IMR-90 (cell line): ENCODE data around the gene MIS18A. TPM values are rescaled to one million over a fixed set of nuclear protein-coding genes. Genes with fewer than 3 reads are reported as not detected.

Experiments used
- ATAC-seq: fragments of 200-7000 bp; cut with Tn5 transposase; 2 replicates; pipeline ENCODE4 v1.9.1; 2020; ENCODE audit warnings: low read depth, mild to moderate bottlenecking, moderate library complexity
- BruUV-seq: library from RNA; stranded (reverse); fragments of 400-500 nt; replicated peaks from 2 replicates; lab custom pipeline; 2021; lab: Mats Ljungman, UMichigan
- CTCF ChIA-PET: fragments of 300-600 bp; formaldehyde crosslinking; extraction: SDS; loops from one replicate; lab custom pipeline; 2021; ENCODE audit warnings: antibody characterized with exemption; lab: Yijun Ruan, JAX
- POLR2A ChIA-PET: fragments of 300-600 bp; sonication (Branson Sonifier 250); formaldehyde crosslinking; loops from one replicate; lab custom pipeline; 2022; ENCODE audit warnings: antibody characterized with exemption; ENCODE audit not compliant: unreplicated experiment; lab: Charles Lee
- DNase-seq: peaks from one replicate; pipeline ENCODE4 v3.0.0; 2013
- H2AFZ ChIP-seq: replicated peaks from 2 replicates; pipeline ENCODE3; 2013; ENCODE audit warnings: low read length, mild to moderate bottlenecking; ENCODE audit not compliant: poor library complexity
- H2AK5ac ChIP-seq: 2 replicates; pipeline ENCODE4 v1.6.1; 2013; ENCODE audit warnings: low read depth, low read length, inconsistent platforms
- H2AK9ac ChIP-seq: replicated peaks from 2 replicates; pipeline ENCODE3; 2013; ENCODE audit warnings: mild to moderate bottlenecking, low read depth, low read length, moderate library complexity; ENCODE audit not compliant: poor library complexity
- H2BK120ac ChIP-seq: 2 replicates; pipeline ENCODE4 v1.6.1; 2013; ENCODE audit warnings: low read depth, low read length, inconsistent platforms
- H2BK15ac ChIP-seq: 3 replicates; pipeline ENCODE4 v1.6.1; 2013; ENCODE audit warnings: low read depth, low read length, inconsistent platforms
- H2BK20ac ChIP-seq: 2 replicates; pipeline ENCODE4 v1.6.1; 2013; ENCODE audit warnings: low read depth, mild to moderate bottlenecking, inconsistent platforms, low read length, moderate library complexity
- H2BK5ac ChIP-seq: 2 replicates; pipeline ENCODE4 v1.6.1; 2013; ENCODE audit warnings: mild to moderate bottlenecking, low read depth, low read length, inconsistent platforms; ENCODE audit not compliant: poor library complexity, severe bottlenecking
- H3K14ac ChIP-seq: replicated peaks from 2 replicates; pipeline ENCODE4 v1.6.1; 2013; ENCODE audit warnings: low read depth, low read length, inconsistent platforms
- H3K18ac ChIP-seq: 2 replicates; pipeline ENCODE4 v1.6.1; 2013; ENCODE audit warnings: low read depth, low read length, control low read depth
- H3K23ac ChIP-seq: 2 replicates; pipeline ENCODE4 v1.6.1; 2013; ENCODE audit warnings: low read depth, low read length, inconsistent platforms
- H3K27ac ChIP-seq: 2 replicates; pipeline ENCODE4 v1.5.1; 2013; ENCODE audit warnings: mild to moderate bottlenecking, control low read depth, low read length; ENCODE audit not compliant: insufficient read depth
- H3K27me3 ChIP-seq: 2 replicates; pipeline ENCODE4 v1.6.1; 2013; ENCODE audit warnings: low read length; ENCODE audit not compliant: control insufficient read depth, insufficient read depth
- H3K36me3 ChIP-seq: 2 replicates; pipeline ENCODE4 v1.6.1; 2013; ENCODE audit warnings: low read length, mixed read lengths; ENCODE audit not compliant: control insufficient read depth, insufficient read depth
- H3K4ac ChIP-seq: 2 replicates; pipeline ENCODE4 v1.6.1; 2013; ENCODE audit warnings: low read depth, low read length, inconsistent platforms
- H3K4me1 ChIP-seq: 2 replicates; pipeline ENCODE4 v1.6.1; 2013; ENCODE audit warnings: low read length, mixed read lengths; ENCODE audit not compliant: control insufficient read depth, insufficient read depth
- H3K4me2 ChIP-seq: 2 replicates; pipeline ENCODE4 v1.6.1; 2013; ENCODE audit warnings: low read depth, mild to moderate bottlenecking, control low read depth, low read length, moderate library complexity
- H3K4me3 ChIP-seq: 2 replicates; pipeline ENCODE4 v1.5.1; 2013; ENCODE audit warnings: low read depth, mild to moderate bottlenecking, control low read depth, low read length, moderate library complexity; ENCODE audit not compliant: insufficient read depth
- H3K56ac ChIP-seq: 2 replicates; pipeline ENCODE4 v1.6.1; 2013; ENCODE audit warnings: low read length, inconsistent platforms; ENCODE audit not compliant: insufficient read depth; ENCODE audit errors: extremely low read depth
- H3K79me1 ChIP-seq, 2 experiments: 2 replicates each; pipeline ENCODE4 v1.6.1; 2013; ENCODE audit warnings: low read length in 2 of 2, inconsistent platforms in 1 of 2, low read depth in 1 of 2
- H3K9ac ChIP-seq: 2 replicates; pipeline ENCODE4 v1.6.1; 2013; ENCODE audit warnings: low read depth, low read length, control low read depth
- H3K9me1 ChIP-seq: 2 replicates; pipeline ENCODE4 v1.6.1; 2013; ENCODE audit warnings: low read length, inconsistent platforms; ENCODE audit not compliant: insufficient read depth
- H3K9me3 ChIP-seq: 2 replicates; pipeline ENCODE4 v1.6.1; 2013; ENCODE audit warnings: low read length; ENCODE audit not compliant: control insufficient read depth, insufficient read depth
- H4K20me1 ChIP-seq: 2 replicates; pipeline ENCODE4 v1.6.1; 2013; ENCODE audit warnings: low read length, inconsistent platforms; ENCODE audit not compliant: insufficient read depth
- H4K5ac ChIP-seq: 2 replicates; pipeline ENCODE4 v1.6.1; 2013; ENCODE audit warnings: mild to moderate bottlenecking, low read depth, low read length, control low read depth
- H4K8ac ChIP-seq, 2 experiments: 2 replicates each; pipeline ENCODE4 v1.6.1; 2013; ENCODE audit warnings: low read depth in 2 of 2, low read length in 2 of 2, control low read depth in 1 of 2, inconsistent platforms in 1 of 2
- H4K91ac ChIP-seq: 2 replicates; pipeline ENCODE4 v1.6.1; 2013; ENCODE audit warnings: low read depth, low read length, inconsistent platforms; ENCODE audit not compliant: insufficient read depth
- CHD1 ChIP-seq: IDR thresholded peaks from 2 replicates; pipeline ENCODE4 v1.6.1; 2012; ENCODE audit warnings: low read depth, low read length, improper control_type of control experiment
- CTCF ChIP-seq: conservative IDR thresholded peaks from 2 replicates; pipeline ENCODE4 v1.5.1; 2012; ENCODE audit warnings: mild to moderate bottlenecking, low read depth, low read length, improper control_type of control experiment
- FOS ChIP-seq: fragments of 150-350 bp; IDR thresholded peaks from 2 replicates; pipeline ENCODE4 v1.6.1; 2016; ENCODE audit warnings: low read depth, low read length
- MAFK ChIP-seq: IDR thresholded peaks from 2 replicates; pipeline ENCODE4 v1.6.1; 2012; ENCODE audit warnings: low read depth, low read length, improper control_type of control experiment
- dilution Hi-C: fragments of 300-500 bp; cut with HindIII; formaldehyde crosslinking; loops from one replicate; pipeline ENCODE4 v1.14.3; 2018; ENCODE audit warnings: low sequenced_read_pairs; ENCODE audit not compliant: unreplicated experiment
- in situ Hi-C: fragments of 300-500 bp; cut with MboI; formaldehyde crosslinking; loops from 3 replicates; pipeline ENCODE4 v1.14.3; 2019; ENCODE audit warnings: low sequenced_read_pairs, inconsistent platforms, mixed read lengths
- intact Hi-C: fragments of 100-400 bp; cut with micrococcal nuclease; formaldehyde crosslinking; loops from 2 replicates; pipeline ENCODE4 v1.10.0; 2022
- polyA plus RNA-seq, 3 experiments: library from polyadenylated mRNA; depleted of rRNA; stranded (reverse); fragments of >200 nt; gene quantifications; 2 replicates each; pipeline ENCODE4 v1.2.3, GENCODE V29; 2012; ENCODE audit warnings: low replicate concordance in 1 of 3
- total RNA-seq: library from RNA; depleted of rRNA; stranded (reverse); fragments of >200 nt; gene quantifications from 2 replicates; pipeline ENCODE4 v1.2.3, GENCODE V29; 2012

Gene MIS18A
- total and polyA plus RNA-seq, 2 of the 4 experiments (the other 2 are of a cell fraction) = 4.5 to 7.6 TPM

- no peak overlapping the region for H4K5ac ChIP-seq
- H4K8ac ChIP-seq = no peak overlapping the region
- H3K27me3 ChIP-seq = peaks cover 7% of the 10 kb centered on the region
- no peak overlapping the region for H3K56ac ChIP-seq
- no peak overlapping the region for H3K14ac ChIP-seq
- H3K9me3 ChIP-seq = no peaks in the 10 kb centered on the region
- H3K18ac ChIP-seq = no peak overlapping the region
- ATAC-seq = no peak
- no peak overlapping the region for H2BK5ac ChIP-seq
- no peak for TF ChIP-seq CTCF
- no peak for TF ChIP-seq MAFK
- TF ChIP-seq FOS = no peak
- no peak for TF ChIP-seq CHD1
- H3K79me1 ChIP-seq = no peaks in the 10 kb centered on the region
- dilution Hi-C loops = no loop called here
- H2AFZ ChIP-seq = no peak overlapping the region
- no peak overlapping the region for H2AK5ac ChIP-seq
- H3K4me2 ChIP-seq = no peak overlapping the region
- no peaks in the 10 kb centered on the region for H4K20me1 ChIP-seq
- no peak overlapping the region for H2BK120ac ChIP-seq
- no TSS peak for BruUV-seq
- H3K9me1 ChIP-seq = peaks cover 5% of the 10 kb centered on the region; the same call in 1 of the 2 replicates
- intact Hi-C loops = loop anchor here (10.0 kb wide), 1 partner anchor 257 kb away; no protein-coding TSS in a partner anchor
- no peak overlapping the region for H3K4ac ChIP-seq
- H3K4me3 ChIP-seq = no peak overlapping the region
- no peak overlapping the region for H4K91ac ChIP-seq
- in situ Hi-C loops = no loop called here
- H3K36me3 ChIP-seq = no peaks in the 10 kb centered on the region
- H3K9ac ChIP-seq = no peak overlapping the region
- H2AK9ac ChIP-seq = no peak overlapping the region
- no peak for DNase-seq
- ChIA-PET POLR2A (no interaction called here), CTCF (no interaction called here)
- no peak overlapping the region for H3K27ac ChIP-seq
- no peak overlapping the region for H3K23ac ChIP-seq
- H2BK15ac ChIP-seq = no peak overlapping the region
- no peak overlapping the region for H2BK20ac ChIP-seq
- peaks cover 18% of the 10 kb centered on the region for H3K4me1 ChIP-seq
These were observed 26.7 kb downstream of the MIS18A start for GRCh38 chr21:32252136-32252535.
